SK-N-SH treated with all-trans-retinoic acid at 6 μM for 48 hours (cell line): ENCODE data around the gene C2CD3.

Experiments
- ATAC-seq: fragments of 200-7000 bp; cut with Tn5 transposase; 3 replicates; pipeline ENCODE4 v1.9.1; 2020; ENCODE audit warnings: mild to moderate bottlenecking, moderate library complexity
- ARNTL ChIP-seq: fragments of 450-650 bp; formaldehyde crosslinking; IDR thresholded peaks from 2 replicates; pipeline ENCODE4 v1.5.0; 2020; ENCODE audit warnings: low read depth, mild to moderate bottlenecking, moderate library complexity, borderline replicate concordance
- BACH2 ChIP-seq: fragments of 250-450 bp; sonication (Bioruptor Pico); IDR thresholded peaks from 2 replicates; pipeline ENCODE4 v1.9.0; 2021; ENCODE audit warnings: mild to moderate bottlenecking, borderline replicate concordance
- CSDC2 ChIP-seq: fragments of 250-450 bp; sonication (Bioruptor Pico); IDR thresholded peaks from 2 replicates; pipeline ENCODE4 v1.5.0; 2020; ENCODE audit warnings: mild to moderate bottlenecking, moderate library complexity
- ESRRG ChIP-seq: fragments of 250-450 bp; sonication (Bioruptor Pico); IDR thresholded peaks from 2 replicates; pipeline ENCODE4 v1.6.1; 2021; ENCODE audit warnings: mild to moderate bottlenecking
- GLIS3 ChIP-seq: fragments of 250-450 bp; sonication (Bioruptor Pico); IDR thresholded peaks from 2 replicates; pipeline ENCODE4 v1.5.0; 2020; ENCODE audit warnings: mild to moderate bottlenecking, moderate library complexity
- ISL1 ChIP-seq: fragments of 250-450 bp; sonication (Bioruptor Pico); IDR thresholded peaks from 2 replicates; pipeline ENCODE4 v2.1.2; 2022; ENCODE audit warnings: mild to moderate bottlenecking, moderate library complexity
- OSR1 ChIP-seq: fragments of 250-450 bp; sonication (Bioruptor Pico); IDR thresholded peaks from 2 replicates; pipeline ENCODE4 v1.8.0; 2022; ENCODE audit warnings: moderate library complexity, mild to moderate bottlenecking, inconsistent platforms
- RARB ChIP-seq: fragments of 250-450 bp; sonication (Bioruptor Pico); IDR thresholded peaks from 2 replicates; pipeline ENCODE4 v1.8.0; 2021; ENCODE audit warnings: mild to moderate bottlenecking, moderate library complexity
- TCF4 ChIP-seq: fragments of 250-450 bp; sonication (Bioruptor Pico); IDR thresholded peaks from 2 replicates; pipeline ENCODE4 v1.8.0; 2021; ENCODE audit warnings: mild to moderate bottlenecking, moderate library complexity, borderline replicate concordance
- ZC3H10 ChIP-seq: fragments of 250-450 bp; sonication (Bioruptor Pico); IDR thresholded peaks from 2 replicates; pipeline ENCODE4 v1.5.1; 2021; ENCODE audit warnings: mild to moderate bottlenecking, moderate library complexity
- ZFP30 ChIP-seq: fragments of 450-650 bp; formaldehyde crosslinking; IDR thresholded peaks from 2 replicates; pipeline ENCODE4 v1.5.0; 2022; ENCODE audit warnings: mild to moderate bottlenecking, moderate library complexity
- ZNF70 ChIP-seq: fragments of 450-650 bp; formaldehyde crosslinking; IDR thresholded peaks from 2 replicates; pipeline ENCODE4 v1.5.0; 2020; ENCODE audit warnings: mild to moderate bottlenecking, moderate library complexity
- TF ChIP-seq, protein P1 (sequence below): fragments of 250-450 bp; sonication (Bioruptor Pico); IDR thresholded peaks from 2 replicates; pipeline ENCODE4 v1.5.0; 2020; ENCODE audit warnings: mild to moderate bottlenecking, moderate library complexity
- TF ChIP-seq, protein P2 (sequence below): fragments of 250-450 bp; sonication (Bioruptor Pico); IDR thresholded peaks from 2 replicates; pipeline ENCODE4 v1.8.0; 2021; ENCODE audit warnings: low read depth, mild to moderate bottlenecking, moderate library complexity, borderline replicate concordance
- TF ChIP-seq, protein P3 (sequence below): fragments of 250-450 bp; sonication (Bioruptor Pico); IDR thresholded peaks from 2 replicates; pipeline ENCODE4 v1.5.1; 2020; ENCODE audit warnings: low read depth, mild to moderate bottlenecking, moderate library complexity
- TF ChIP-seq, protein P4 (sequence below): fragments of 250-450 bp; sonication (Bioruptor Pico); IDR thresholded peaks from 2 replicates; pipeline ENCODE4 v1.5.1; 2021; ENCODE audit warnings: mild to moderate bottlenecking, moderate library complexity
- TF ChIP-seq, protein P5 (sequence below): fragments of 250-450 bp; sonication (Bioruptor Pico); IDR thresholded peaks from 2 replicates; pipeline ENCODE4 v1.8.0; 2020; ENCODE audit warnings: mild to moderate bottlenecking, moderate library complexity, borderline replicate concordance

Gene C2CD3

DNA sequence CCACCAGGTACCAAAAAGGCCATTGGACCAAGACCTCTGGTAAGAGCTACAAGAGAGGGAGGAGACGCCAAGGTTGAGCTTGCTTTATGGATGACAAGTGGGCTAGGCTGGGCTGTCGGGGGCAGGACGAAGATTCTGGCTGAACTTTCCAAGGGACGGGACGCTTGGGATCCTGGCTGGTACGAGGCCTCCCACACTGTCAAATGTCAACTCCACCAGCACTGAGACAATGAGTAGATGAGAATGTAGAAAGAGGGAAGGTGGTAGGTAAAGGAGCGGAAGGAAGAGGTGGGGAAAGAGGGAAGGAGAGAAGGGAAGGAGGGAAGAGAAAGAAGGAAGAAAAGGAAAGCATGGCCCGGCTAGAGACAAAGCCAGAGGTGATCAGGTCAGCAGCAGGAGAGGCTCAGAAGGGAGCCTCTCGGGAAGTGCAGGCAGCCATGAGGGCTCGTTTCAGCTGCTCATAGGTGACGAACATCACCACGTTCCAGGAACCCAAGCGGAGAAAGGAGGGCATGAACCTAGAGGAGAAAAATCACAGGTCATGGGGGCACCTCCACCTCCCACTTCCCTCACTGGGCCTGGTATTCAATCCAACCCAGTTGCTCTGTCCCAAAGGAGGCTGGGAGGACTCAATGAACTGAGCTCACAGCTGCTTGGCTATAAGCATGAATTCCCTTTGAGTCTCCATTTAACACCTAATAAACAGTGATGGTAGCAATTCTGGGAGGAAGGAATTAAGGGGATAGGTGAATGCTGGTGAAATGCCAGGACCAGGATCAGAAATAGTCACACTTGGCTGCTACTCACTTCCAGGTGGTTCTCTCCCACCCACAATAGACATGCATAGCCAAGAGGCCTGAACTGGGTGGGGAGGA lies 196.0 kb downstream of the C2CD3 start:
- ATAC-seq, result no peak
- TF ChIP-seq RARB (CRISPR knock-in tag) (no peak), GLIS3 (CRISPR knock-in tag) (no peak), OSR1 (no peak), ISL1 (CRISPR knock-in tag) (no peak), ZFP30 (no peak), ZNF70 (no peak), CSDC2 (CRISPR knock-in tag) (no peak), TCF4 (CRISPR knock-in tag) (no peak), ESRRG (no peak), BACH2 (no peak)
- TF ChIP-seq, protein P1, sequence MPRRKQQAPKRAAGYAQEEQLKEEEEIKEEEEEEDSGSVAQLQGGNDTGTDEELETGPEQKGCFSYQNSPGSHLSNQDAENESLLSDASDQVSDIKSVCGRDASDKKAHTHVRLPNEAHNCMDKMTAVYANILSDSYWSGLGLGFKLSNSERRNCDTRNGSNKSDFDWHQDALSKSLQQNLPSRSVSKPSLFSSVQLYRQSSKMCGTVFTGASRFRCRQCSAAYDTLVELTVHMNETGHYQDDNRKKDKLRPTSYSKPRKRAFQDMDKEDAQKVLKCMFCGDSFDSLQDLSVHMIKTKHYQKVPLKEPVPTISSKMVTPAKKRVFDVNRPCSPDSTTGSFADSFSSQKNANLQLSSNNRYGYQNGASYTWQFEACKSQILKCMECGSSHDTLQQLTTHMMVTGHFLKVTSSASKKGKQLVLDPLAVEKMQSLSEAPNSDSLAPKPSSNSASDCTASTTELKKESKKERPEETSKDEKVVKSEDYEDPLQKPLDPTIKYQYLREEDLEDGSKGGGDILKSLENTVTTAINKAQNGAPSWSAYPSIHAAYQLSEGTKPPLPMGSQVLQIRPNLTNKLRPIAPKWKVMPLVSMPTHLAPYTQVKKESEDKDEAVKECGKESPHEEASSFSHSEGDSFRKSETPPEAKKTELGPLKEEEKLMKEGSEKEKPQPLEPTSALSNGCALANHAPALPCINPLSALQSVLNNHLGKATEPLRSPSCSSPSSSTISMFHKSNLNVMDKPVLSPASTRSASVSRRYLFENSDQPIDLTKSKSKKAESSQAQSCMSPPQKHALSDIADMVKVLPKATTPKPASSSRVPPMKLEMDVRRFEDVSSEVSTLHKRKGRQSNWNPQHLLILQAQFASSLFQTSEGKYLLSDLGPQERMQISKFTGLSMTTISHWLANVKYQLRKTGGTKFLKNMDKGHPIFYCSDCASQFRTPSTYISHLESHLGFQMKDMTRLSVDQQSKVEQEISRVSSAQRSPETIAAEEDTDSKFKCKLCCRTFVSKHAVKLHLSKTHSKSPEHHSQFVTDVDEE (CRISPR knock-in tag), result no peak
- TF ChIP-seq, protein P2, sequence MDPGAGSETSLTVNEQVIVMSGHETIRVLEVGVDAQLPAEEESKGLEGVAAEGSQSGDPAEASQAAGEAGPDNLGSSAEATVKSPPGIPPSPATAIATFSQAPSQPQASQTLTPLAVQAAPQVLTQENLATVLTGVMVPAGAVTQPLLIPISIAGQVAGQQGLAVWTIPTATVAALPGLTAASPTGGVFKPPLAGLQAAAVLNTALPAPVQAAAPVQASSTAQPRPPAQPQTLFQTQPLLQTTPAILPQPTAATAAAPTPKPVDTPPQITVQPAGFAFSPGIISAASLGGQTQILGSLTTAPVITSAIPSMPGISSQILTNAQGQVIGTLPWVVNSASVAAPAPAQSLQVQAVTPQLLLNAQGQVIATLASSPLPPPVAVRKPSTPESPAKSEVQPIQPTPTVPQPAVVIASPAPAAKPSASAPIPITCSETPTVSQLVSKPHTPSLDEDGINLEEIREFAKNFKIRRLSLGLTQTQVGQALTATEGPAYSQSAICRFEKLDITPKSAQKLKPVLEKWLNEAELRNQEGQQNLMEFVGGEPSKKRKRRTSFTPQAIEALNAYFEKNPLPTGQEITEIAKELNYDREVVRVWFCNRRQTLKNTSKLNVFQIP (CRISPR knock-in tag), result no peak
- TF ChIP-seq, protein P3, sequence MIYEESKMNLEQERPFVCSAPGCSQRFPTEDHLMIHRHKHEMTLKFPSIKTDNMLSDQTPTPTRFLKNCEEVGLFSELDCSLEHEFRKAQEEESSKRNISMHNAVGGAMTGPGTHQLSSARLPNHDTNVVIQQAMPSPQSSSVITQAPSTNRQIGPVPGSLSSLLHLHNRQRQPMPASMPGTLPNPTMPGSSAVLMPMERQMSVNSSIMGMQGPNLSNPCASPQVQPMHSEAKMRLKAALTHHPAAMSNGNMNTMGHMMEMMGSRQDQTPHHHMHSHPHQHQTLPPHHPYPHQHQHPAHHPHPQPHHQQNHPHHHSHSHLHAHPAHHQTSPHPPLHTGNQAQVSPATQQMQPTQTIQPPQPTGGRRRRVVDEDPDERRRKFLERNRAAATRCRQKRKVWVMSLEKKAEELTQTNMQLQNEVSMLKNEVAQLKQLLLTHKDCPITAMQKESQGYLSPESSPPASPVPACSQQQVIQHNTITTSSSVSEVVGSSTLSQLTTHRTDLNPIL (CRISPR knock-in tag), result no peak
- TF ChIP-seq, protein P4, sequence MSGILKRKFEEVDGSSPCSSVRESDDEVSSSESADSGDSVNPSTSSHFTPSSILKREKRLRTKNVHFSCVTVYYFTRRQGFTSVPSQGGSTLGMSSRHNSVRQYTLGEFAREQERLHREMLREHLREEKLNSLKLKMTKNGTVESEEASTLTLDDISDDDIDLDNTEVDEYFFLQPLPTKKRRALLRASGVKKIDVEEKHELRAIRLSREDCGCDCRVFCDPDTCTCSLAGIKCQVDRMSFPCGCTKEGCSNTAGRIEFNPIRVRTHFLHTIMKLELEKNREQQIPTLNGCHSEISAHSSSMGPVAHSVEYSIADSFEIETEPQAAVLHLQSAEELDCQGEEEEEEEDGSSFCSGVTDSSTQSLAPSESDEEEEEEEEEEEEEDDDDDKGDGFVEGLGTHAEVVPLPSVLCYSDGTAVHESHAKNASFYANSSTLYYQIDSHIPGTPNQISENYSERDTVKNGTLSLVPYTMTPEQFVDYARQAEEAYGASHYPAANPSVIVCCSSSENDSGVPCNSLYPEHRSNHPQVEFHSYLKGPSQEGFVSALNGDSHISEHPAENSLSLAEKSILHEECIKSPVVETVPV, result no peak
- TF ChIP-seq, all 23 proteins: peak for 0

DNA sequence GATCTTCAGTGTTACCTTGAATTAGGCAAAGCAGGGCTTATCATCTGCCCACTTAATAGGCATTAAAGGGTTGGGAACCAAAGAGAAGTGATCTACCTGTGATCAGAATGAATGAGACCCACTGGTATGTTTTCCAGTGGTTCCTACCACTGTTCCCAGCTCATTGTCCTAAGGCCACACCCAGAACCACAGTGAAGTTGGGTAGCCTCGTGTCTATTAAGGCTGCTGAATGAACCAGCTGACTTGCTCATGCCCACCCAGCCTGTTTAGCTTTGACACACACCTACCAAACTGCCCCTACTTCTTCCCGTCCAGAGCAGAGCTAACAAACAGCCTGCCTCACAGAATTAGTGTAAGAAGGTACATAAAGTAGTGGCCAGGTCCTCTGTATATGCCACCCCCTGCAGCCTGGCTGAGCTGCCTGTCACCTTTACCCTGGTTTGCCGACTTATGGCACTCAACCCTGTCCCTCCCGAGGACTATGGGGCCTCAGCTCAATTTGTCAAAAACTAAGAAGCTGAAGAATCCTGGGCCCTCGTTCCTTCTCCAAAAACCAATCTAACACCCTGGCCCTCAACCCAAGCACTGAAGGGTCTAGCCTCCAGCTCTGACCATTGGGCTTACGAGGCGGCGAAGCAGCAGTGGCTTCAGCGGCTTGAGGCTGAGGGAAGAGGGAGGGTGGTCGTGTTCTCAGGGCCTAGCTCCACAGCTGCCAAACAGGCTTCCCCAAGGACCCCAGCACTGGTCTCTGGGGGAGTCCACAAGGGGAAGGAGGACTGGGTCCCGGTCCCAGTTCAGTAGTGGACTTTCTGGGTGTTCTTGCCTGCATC lies 198.0 kb downstream of the C2CD3 start:
- no peak for ATAC-seq
- no peak for TF ChIP-seq ZFP30
- no peak for TF ChIP-seq GLIS3 (CRISPR knock-in tag)
- TF ChIP-seq ZNF70, result no peak
- TF ChIP-seq, protein P2 (CRISPR knock-in tag), result no peak
- TF ChIP-seq ISL1 (CRISPR knock-in tag), result no peak
- TF ChIP-seq, protein P5, sequence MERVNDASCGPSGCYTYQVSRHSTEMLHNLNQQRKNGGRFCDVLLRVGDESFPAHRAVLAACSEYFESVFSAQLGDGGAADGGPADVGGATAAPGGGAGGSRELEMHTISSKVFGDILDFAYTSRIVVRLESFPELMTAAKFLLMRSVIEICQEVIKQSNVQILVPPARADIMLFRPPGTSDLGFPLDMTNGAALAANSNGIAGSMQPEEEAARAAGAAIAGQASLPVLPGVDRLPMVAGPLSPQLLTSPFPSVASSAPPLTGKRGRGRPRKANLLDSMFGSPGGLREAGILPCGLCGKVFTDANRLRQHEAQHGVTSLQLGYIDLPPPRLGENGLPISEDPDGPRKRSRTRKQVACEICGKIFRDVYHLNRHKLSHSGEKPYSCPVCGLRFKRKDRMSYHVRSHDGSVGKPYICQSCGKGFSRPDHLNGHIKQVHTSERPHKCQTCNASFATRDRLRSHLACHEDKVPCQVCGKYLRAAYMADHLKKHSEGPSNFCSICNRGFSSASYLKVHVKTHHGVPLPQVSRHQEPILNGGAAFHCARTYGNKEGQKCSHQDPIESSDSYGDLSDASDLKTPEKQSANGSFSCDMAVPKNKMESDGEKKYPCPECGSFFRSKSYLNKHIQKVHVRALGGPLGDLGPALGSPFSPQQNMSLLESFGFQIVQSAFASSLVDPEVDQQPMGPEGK, result no peak
- no peak for TF ChIP-seq ARNTL (CRISPR knock-in tag)
- TF ChIP-seq ESRRG, result no peak
- TF ChIP-seq ZC3H10, result no peak
- no peak for TF ChIP-seq CSDC2 (CRISPR knock-in tag)
